Neuron (in vitro differentiated cells): ENCODE data around the gene RPTOR.

Experiments used
- H2AFZ ChIP-seq: one replicate; pipeline ENCODE4 v1.6.1; 2013; ENCODE audit warnings: low read depth, mild to moderate bottlenecking, inconsistent platforms, low read length, moderate library complexity
- H3K27me3 ChIP-seq: one replicate; pipeline ENCODE4 v1.6.1; 2013; ENCODE audit warnings: low read length; ENCODE audit not compliant: insufficient read depth
- H3K36me3 ChIP-seq: one replicate; pipeline ENCODE4 v1.6.1; 2013; ENCODE audit warnings: low read length; ENCODE audit not compliant: insufficient read depth
- H3K4me1 ChIP-seq: one replicate; pipeline ENCODE4 v1.6.1; 2013; ENCODE audit warnings: low read length; ENCODE audit not compliant: insufficient read depth
- H3K4me3 ChIP-seq: 2 replicates; pipeline ENCODE4 v1.5.1; 2013; ENCODE audit warnings: mild to moderate bottlenecking, low read length, moderate library complexity
- H3K9me3 ChIP-seq: one replicate; pipeline ENCODE4 v1.6.1; 2013; ENCODE audit warnings: low read length

Gene RPTOR

GRCh38 chr17:80539022-80539641 is 5.5 kb upstream of the RPTOR start:
- Histone ChIP-seq H3K4me3 (no peak overlapping the region), H3K9me3 (no peaks in the 10 kb centered on the region), H3K36me3 (no peaks in the 10 kb centered on the region), H3K27me3 (no peaks in the 10 kb centered on the region), H3K4me1 (peaks cover 8% of the 10 kb centered on the region), H2AFZ (no peak overlapping the region)

- Histone ChIP-seq H3K36me3 (peaks cover 4% of the 10 kb centered on the region), H2AFZ (peak overlapping the region; percentile 39), H3K4me3 (peak overlapping the region; percentile 98), H3K27me3 (no peaks in the 10 kb centered on the region), H3K9me3 (no peaks in the 10 kb centered on the region), H3K4me1 (peaks cover 17% of the 10 kb centered on the region)
Observed at GRCh38 chr17:80545499-80545826, 825 bp downstream of the RPTOR start.

GRCh38 chr17:80546267-80546666 is 1.6 kb downstream of the RPTOR start:
- H3K9me3 ChIP-seq, result no peaks in the 10 kb centered on the region
- H3K4me1 ChIP-seq, result peaks cover 17% of the 10 kb centered on the region
- H3K27me3 ChIP-seq, result no peaks in the 10 kb centered on the region
- peaks cover 4% of the 10 kb centered on the region for H3K36me3 ChIP-seq
- H2AFZ ChIP-seq, result no peak overlapping the region
- H3K4me3 ChIP-seq, result peak overlapping the region; percentile 98

DNA sequence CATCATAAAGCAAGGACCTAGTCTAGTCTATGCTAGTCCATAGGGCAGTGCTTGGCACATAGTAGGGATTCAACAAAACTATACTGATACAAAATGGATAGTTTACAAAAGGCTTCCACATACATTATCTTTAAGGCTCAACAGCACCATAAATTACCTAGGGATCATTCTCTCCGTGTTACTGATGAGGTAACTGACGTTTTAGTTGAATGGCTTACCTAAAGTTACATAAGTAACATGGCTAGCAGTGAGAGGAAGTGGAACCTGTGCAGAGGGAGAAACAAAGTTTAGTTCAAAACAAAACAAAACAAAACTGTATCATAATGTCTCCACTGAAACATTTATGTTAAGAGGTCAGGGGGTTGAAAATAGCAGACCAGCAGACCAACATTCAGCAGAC is 7.9 kb downstream of the RPTOR start:
- H3K27me3 ChIP-seq, result no peaks in the 10 kb centered on the region
- H2AFZ ChIP-seq, result no peak overlapping the region
- H3K36me3 ChIP-seq, result peaks cover 7% of the 10 kb centered on the region
- no peaks in the 10 kb centered on the region for H3K9me3 ChIP-seq
- no peak overlapping the region for H3K4me3 ChIP-seq
- peaks cover under 1% of the 10 kb centered on the region for H3K4me1 ChIP-seq

GRCh38 chr17:80555266-80555665 is 10.6 kb downstream of the RPTOR start:
- Histone ChIP-seq H3K9me3 (no peaks in the 10 kb centered on the region), H3K27me3 (no peaks in the 10 kb centered on the region), H3K4me1 (no peaks in the 10 kb centered on the region), H3K4me3 (no peak overlapping the region), H3K36me3 (peaks cover 3% of the 10 kb centered on the region), H2AFZ (no peak overlapping the region)

DNA sequence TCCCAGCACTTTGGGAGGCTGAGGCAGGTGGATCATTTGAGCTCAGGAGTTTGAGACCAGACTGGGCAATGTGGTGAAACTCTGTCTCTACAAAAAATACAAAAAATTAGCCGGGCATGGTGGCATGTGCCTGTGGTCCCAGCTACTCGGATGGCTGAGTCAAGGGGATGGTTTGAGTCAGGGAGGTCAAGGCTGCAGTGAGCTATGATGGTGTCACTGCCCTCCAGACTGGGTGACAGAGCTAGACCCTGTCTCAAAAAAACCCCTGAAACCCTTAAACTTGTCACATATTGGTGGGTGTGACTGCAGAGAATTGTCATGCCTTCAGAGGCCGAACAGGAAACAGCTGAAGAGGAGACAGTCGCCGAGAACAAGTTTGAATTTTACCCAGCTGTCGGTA is 13.4 kb downstream of the RPTOR start:
- Histone ChIP-seq H3K36me3 (peaks cover 2% of the 10 kb centered on the region), H3K4me1 (no peaks in the 10 kb centered on the region), H2AFZ (no peak overlapping the region), H3K4me3 (no peak overlapping the region), H3K9me3 (no peaks in the 10 kb centered on the region), H3K27me3 (no peaks in the 10 kb centered on the region)

- no peaks in the 10 kb centered on the region for H3K4me1 ChIP-seq
- no peaks in the 10 kb centered on the region for H3K36me3 ChIP-seq
- no peak overlapping the region for H3K4me3 ChIP-seq
- H2AFZ ChIP-seq, result no peak overlapping the region
- H3K9me3 ChIP-seq, result no peaks in the 10 kb centered on the region
- H3K27me3 ChIP-seq, result no peaks in the 10 kb centered on the region
Observed at GRCh38 chr17:80559825-80560251, 15.2 kb downstream of the RPTOR start.

- Histone ChIP-seq H3K4me3 (no peak overlapping the region), H3K9me3 (no peaks in the 10 kb centered on the region), H2AFZ (no peak overlapping the region), H3K4me1 (peaks cover 5% of the 10 kb centered on the region), H3K27me3 (no peaks in the 10 kb centered on the region), H3K36me3 (no peaks in the 10 kb centered on the region)
Observed at GRCh38 chr17:80561541-80562114, 17.0 kb downstream of the RPTOR start.

GRCh38 chr17:80564545-80564944 is 19.9 kb downstream of the RPTOR start:
- Histone ChIP-seq H3K4me1 (peaks cover 5% of the 10 kb centered on the region), H3K9me3 (no peaks in the 10 kb centered on the region), H3K4me3 (no peak overlapping the region), H2AFZ (no peak overlapping the region), H3K36me3 (no peaks in the 10 kb centered on the region), H3K27me3 (no peaks in the 10 kb centered on the region)

GRCh38 chr17:80565343-80566053 is 20.9 kb downstream of the RPTOR start:
- H3K36me3 ChIP-seq, result no peaks in the 10 kb centered on the region
- no peak overlapping the region for H2AFZ ChIP-seq
- H3K9me3 ChIP-seq, result no peaks in the 10 kb centered on the region
- H3K4me3 ChIP-seq, result no peak overlapping the region
- no peaks in the 10 kb centered on the region for H3K27me3 ChIP-seq
- peaks cover 5% of the 10 kb centered on the region for H3K4me1 ChIP-seq

GRCh38 chr17:80566054-80566400 is 21.4 kb downstream of the RPTOR start:
- Histone ChIP-seq H3K36me3 (no peaks in the 10 kb centered on the region), H3K4me1 (peaks cover 5% of the 10 kb centered on the region), H3K27me3 (no peaks in the 10 kb centered on the region), H3K9me3 (no peaks in the 10 kb centered on the region), H3K4me3 (no peak overlapping the region), H2AFZ (no peak overlapping the region)

DNA sequence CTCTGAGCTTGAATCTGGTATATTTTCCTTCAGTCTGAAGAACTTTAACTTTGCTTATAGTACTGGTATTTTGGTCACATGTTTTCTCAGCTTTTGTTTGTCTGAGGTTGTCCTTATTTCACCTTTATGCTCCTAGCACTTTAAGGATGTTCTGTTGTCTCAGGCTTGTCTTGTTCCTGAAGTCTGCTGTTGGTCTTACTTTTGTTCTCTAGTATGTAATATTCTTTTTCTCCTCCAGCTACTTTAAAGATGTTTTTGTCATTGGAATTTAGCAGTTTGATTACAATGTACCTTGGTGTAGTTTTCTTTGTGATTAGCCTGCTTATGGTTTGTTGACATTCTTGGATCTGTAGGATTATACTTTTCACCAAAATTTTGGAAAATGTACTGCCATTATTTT is 23.6 kb downstream of the RPTOR start:
- H3K27me3 ChIP-seq, result no peaks in the 10 kb centered on the region
- H3K4me3 ChIP-seq, result no peak overlapping the region
- H2AFZ ChIP-seq, result no peak overlapping the region
- H3K9me3 ChIP-seq, result peaks cover 2% of the 10 kb centered on the region
- no peaks in the 10 kb centered on the region for H3K36me3 ChIP-seq
- peaks cover 5% of the 10 kb centered on the region for H3K4me1 ChIP-seq

GRCh38 chr17:80569924-80570323 is 25.3 kb downstream of the RPTOR start:
- Histone ChIP-seq H3K36me3 (no peaks in the 10 kb centered on the region), H3K4me3 (no peak overlapping the region), H3K4me1 (peaks cover 5% of the 10 kb centered on the region), H3K9me3 (peaks cover 2% of the 10 kb centered on the region), H3K27me3 (no peaks in the 10 kb centered on the region), H2AFZ (no peak overlapping the region)
